Right kidney (tissue), 1 donor: ENCODE measurements around the gene UST.
"Not testable (repeated sequence)": the region's sequence is repeated elsewhere in the genome, so short reads cannot be mapped to it uniquely, and the experiment has no call there.

Experiments
- DNase-seq: peaks from one replicate; pipeline ENCODE4 v3.0.0-alpha.2; 2016

Gene UST

DNA sequence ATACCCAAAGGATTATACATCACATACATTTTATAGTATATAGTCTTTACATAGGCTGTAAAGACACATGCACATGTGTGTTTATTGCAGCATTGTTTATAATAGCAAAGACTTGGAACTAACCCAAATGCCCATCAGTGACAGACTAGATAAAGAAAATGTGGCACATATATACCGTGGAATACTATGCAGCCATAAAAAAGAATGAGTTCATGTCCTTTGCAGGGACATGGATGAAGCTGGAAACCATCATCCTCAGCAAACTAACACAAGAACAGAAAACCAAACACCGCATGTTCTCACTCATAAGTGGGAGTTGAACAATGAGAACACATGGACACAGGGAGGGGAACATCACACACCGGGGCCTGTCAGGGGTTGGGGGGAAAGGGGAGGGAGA, 231.5 kb downstream of the UST start:
- DNase-seq: not testable (repeated sequence)

DNA sequence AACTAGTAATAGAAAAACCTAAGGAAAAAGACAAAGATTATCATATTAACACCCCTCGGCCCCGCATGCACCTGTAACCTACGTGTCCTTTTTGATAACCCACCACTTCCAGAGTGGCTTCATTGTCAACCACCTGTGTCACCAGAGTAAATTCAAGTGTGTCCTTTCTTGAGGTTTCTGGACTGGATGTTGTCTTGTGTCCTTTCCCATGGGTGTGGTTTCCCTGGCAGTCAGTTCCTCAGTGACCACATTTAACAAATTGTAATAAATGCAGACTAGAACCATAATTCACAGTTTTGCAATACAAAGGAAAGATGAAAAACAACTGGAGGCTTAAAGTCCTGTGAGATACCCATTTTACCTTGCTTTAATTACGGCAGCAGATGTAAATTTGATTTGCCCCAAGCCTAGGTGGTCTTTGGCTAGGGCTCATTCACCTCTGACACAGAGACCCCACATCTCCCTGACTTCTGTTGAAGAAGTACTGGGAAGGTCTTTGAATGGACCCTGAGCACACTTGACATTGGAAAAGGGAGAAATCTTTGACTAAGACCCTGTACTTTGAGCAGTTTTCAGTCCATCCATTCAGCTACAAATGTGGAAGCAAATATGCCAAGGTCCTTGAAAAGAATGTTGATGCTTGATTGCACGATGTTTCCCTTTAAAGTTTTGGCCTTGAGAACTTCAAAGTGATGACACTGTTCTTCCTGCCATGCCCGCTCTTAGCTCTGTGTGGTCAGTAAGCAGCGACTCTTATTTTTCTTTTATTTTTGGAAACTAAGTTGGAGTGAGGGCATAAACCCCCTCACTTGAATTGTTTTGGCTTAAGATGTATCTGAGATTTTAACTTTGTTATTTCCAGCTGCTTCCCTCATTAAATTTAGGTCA, 232.4 kb downstream of the UST start:
- DNase-seq: no peak

DNA sequence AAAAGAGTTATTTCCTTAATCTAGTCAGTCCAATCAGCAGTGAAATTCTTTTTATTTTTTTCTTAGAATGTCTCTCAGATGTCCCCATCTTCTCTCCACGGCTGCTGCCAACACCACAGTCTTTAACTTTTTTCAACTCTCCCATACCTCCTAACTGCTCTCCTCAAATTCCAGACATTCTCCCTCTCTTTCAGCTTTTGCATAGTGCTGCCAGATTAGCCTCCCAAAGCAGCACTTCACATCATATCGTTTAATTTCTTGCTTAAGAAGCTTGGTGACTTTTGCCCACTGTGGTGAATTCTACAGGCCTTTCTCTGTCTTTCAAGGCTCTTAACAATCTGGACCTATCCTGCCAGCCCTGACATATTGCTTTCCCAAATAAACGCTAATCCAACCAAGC, 233.4 kb downstream of the UST start:
- DNase-seq: no peak

DNA sequence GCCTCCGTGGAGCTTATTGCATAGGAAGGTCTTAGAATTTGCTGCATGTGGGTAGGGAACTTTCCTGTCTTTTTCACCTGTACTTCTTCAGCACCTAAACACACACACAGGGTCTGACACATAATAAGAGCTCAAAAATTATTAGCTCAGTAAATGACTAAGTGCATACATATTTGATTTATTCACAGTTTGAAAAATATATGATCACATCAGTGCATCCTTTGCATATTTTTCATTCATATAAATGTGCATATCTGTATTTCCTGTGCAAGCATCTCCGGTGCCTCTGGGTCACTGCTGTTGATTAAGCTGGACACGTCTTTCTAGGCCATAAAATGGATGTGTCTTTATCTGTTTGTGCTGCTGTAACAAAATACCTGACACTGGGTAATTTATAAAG, 234.7 kb downstream of the UST start:
- no peak for DNase-seq

DNA sequence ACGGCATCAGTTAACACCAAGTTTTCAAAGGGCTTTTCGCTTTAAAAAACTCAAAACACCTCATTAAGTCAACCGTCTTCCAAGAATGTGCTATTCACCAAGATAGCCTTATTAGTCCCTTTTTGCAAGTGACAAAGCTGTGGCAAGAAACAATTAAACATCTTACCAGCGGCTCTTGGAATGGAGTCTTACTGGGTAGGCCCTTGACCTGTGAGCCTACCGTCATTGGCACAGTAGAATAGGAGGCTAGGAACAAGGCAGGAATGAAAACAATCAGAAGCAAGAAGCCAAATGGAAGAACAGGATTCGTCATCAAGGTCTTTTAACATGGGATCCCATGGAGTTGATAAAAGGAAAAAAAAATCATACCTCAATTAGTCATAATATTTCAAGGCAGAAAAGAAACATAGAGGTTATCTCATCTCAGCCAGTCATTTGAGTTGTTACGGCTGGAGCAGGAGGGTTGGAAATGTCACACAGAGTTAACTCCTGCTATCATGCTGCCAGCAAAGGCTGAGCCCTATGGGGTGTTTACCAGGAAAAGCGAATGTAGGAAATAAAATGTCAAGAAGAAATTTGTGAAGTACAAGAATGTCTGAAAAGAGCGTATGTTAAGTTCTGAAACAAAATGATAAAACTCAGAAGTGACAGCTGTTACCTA, 236.4 kb downstream of the UST start:
- no peak for DNase-seq

DNA sequence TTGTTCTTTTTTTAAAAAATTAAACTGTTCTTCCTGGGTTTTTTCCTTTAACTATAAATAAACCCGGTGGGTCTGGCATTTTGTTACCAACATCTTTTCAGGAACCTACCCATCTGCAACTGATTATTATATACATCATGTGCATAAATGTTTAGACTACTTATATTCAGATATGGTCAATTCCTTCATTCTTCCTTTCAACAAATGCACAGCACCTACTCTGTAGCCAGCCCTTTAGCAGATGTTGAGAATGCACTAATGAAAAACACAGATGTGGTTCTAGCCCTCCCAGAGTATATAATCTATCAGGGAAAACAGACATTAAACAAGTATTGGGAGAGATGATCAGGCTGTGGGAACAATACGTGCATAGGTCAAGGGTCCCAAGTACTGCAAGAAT, 237.1 kb downstream of the UST start:
- DNase-seq: no peak

DNA sequence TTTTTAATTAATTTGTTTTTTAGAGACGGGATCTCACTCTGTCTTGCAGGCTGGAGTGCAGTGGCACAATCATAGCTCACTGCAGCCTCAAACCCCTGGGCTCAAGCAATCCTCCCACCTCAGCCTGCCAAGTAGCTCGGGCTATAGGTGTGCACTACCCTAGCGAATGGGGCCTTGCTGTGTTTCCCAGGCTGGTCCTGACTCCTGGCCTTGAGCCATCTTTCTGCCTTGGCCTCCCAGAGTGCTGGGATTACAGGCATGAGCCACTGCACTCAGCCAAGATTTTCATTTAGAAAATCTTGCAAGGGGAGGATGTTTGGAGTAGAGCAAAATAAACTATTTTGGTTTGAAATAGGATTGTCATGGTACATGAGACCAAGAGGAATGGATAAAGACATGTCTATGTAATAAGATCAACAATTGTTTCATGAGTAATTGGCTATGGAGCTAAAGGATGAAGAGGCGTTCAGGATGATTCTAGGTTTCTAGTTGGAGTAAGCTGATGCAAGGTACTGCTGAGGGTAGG, 237.8 kb downstream of the UST start:
- no peak for DNase-seq

DNA sequence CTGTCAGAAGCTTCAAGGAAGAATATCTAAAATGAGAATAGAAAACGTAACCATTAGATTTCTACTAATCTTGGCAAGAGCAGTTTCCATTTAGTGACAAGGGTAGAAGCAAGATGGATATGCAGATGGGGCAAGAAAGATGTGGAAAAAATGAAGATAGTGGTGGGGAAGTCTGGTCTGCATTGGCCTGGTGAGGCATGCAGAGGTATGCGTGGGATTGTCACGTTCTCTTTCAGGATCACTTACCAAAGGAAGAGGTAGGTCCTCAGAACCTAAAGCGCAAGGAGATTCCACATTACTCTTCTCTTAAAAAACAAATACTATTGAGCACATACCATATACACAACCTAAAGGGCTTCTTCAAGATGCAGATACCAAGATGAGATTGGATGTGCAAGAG, 238.7 kb downstream of the UST start:
- DNase-seq: no peak

DNA sequence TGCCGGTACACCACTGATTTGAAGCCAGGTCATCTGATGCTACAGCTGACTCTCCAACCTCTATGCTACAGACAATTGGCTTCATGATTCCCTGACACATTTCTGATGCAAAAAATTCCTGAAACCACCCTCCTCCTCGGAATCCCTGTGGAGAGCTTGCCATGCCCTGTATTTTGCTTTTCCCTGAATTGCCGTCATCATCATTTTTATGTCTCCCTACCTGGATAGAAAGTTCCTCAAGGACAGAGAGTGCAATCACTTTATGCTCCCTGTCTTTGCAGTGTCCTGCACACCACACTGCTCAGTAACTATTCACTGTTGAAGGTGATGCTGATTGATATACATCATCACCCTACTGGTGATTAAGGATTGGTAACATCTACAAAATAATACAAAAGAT, 239.8 kb downstream of the UST start:
- no peak for DNase-seq

DNA sequence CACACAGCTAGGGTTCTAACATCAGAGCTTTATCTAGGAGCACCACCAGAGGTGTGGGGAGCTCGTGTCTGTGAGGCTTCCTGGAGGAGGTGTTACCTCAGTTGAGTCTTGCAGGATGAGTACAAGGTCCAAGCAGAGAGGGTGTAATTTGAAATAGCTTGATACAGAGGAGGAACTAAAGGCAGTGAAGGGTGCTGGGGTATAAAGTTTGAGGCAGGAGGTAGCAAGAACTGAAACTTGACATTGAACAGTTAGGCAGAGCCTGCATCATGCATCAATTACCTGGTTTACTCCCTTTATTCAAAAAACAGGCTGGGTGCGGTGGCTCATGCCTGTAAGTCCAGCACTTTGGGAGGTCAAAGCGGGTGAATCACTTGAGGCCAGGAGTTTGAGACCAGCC, 241.2 kb downstream of the UST start:
- no peak for DNase-seq

DNA sequence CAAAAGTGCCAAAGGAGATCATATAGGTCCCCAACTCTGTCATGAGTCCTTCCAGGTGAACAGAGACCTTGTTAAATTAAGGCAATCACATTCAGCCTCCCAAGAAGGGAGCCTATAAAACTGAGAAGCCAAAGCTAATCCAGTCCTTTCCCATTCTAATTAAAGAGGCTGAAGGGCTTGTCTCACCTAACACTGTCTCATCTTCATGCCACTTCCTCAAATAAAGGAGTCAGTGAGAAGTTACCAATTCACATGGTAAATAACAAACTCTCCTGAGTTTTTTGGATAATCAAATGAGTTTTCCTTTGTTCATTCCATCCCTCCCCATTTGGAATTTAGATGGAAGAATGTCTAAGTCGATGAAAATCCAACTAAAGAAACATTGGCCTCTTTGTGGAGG, 242.8 kb downstream of the UST start:
- DNase-seq: no peak

DNA sequence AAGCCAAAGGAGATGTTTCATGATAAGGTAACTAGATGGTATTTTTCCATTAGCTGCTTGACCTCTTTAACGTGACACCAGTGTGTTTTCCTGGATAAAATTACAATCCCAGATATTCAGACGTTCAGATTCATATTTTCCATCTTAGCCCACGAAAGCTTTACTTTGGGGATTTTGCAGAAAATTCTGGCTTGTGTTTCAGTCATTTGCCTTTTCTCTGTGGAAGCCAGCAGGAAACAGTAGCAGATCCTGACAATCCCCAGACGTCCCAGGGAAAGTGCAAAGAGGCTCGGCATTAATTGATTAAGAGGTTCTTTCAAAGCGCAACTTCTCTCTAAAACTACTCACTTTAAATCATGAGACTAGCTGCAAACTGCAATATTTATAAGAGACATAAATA, 243.6 kb downstream of the UST start:
- DNase-seq: no peak

DNA sequence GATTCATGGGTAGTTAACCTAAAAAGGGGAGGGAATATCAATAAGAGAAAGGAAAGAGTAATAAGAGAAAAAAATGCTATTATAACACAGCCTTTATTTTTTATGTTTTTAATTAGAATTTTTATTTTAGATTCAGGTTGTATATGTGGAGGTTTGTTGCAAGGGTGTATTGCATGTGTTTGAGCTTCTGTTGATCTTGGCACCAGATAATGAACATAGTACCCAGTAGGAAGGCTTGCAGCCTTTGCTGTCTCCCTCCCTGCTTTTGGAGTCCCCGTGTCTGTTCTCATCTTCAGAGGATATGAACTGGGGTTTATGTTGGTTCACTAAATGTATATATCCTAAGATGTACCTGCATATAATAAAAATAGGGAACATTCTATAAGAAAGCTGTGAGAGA, 250.0 kb downstream of the UST start:
- no peak for DNase-seq

DNA sequence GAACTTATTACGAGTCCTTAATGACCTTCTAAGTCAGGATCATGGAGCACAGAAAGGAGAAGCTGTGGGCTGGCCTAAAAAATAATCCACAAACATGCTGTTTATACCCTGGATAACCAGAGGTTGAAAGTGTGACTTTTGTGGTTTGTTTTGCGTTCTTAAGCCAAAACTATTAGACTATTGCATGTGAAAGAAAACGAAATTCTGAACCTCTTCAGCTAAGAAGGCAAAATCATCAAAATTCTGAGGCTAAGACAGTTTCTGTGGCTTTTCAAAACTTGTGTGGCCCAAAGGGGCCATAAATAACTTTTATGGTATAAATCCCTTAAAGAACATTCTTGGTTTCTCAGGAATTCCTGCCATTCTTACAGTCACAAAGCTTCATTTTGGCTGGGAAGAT, 251.0 kb downstream of the UST start:
- no peak for DNase-seq

DNA sequence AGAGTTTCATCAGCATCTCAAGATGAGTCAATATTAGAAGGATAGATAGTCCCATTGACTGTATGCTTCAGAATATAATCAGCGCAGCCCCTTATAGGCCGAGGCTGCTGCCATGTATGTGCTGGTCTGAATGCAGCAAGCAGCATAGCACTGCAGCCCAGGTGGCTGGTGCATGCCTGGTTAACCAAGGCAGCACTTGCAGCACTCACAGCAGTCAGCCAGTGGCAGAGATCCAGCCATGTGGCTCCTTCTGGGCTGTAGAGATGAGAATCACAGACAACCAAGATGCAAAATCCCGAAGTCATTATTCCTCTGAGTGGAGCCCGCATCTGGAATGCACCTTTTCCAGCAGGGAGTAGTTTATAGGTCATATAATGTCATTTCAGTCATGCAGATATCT, 251.9 kb downstream of the UST start:
- no peak for DNase-seq

DNA sequence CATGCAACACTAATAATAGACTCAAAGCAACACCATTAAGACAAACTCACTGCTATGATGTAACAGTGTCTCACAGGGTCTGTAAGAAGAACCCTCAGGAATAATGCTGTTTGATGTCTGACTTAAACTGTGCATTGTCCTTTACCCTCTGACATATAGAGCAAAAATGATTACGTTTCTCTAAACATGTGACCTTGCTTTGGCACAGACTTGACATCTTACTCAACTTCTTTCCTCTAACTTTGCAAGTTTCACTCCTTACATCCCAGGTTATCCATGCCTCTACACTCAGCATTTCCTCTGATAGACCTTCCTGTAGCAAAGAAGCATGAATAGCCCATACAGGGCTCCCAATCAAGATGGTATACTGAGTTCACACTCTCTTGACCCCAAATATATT, 252.7 kb downstream of the UST start:
- DNase-seq: no peak

DNA sequence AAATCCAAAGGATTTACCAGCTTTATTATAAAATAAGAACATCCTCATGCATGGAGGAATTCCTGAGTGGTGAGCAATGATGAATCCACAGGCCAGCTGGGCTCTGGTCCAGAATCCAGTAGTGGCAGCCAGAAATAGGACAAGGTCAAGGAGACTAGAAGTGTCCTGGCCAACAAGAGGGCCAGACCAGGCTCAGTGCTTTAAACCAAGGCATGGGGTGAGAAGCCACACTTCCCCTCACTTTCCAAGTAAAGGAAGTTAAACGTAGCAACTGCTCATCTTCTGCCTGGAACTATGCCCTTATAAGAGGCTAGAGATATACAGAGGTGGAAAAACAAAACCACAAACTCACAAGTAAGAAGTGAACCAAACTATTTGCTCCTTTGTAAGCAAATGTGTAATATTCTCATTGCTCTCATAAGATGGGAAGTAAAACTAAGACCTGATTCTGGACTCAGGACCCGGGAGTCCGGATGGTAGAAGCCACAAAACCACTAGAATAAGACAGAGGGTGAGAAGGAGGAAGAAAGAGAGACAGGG, 253.2 kb downstream of the UST start:
- no peak for DNase-seq

DNA sequence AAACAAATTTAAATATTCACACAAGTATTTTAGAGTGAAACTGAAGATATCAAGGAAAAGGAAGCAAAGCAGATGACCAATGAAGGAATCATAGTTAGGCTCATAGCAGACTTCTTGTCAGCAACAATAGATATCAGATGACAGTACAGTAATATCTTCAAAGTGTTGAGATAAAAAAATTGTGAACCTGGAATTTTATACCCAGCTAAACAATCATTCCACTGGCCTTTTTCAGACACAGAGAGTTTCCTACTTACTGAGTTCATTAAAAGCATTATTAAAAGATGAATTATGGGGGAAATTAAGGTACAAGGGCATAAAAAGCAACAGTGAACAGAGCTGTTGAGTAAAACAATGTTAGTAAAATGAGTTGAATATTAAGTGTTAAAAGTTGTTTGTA, 254.6 kb downstream of the UST start:
- DNase-seq: no peak

DNA sequence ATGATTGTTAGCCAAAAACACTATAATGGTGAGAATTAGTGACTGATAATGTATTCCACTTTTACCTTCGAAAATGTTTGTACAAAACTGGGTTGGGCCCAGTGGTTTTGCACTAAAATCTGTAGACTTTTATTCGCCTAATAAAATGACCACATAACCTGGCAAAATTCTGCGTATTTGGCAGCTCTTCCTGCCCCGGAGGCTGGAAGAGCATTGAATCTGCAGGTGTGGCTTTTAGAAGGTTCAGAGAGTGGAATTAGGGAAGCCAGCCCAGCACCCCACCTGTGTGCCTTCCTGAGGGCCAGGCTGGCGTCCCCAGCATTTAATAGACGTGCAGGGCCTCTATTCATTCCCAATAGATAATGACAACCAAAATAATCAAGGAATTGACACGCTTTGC, 256.7 kb downstream of the UST start:
- no peak for DNase-seq

DNA sequence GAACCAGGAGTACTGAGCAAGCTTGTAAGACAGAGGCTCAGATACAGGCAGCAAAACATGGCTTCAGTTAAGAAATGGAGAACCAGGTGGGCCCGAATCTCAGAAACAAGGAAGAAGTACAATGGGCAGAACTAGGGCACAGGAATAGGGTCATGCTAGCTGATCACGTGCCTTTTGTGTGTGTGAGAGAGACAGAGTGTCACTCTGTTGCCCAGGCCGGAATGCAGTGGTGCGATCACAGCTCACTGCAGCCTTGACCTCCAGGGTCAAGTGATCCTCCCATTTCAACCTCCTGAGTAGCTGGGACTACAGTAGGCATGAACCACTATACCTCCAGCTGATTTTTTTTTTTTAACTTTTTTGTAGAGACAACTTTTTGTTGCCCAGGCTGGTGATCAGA, 257.8 kb downstream of the UST start:
- DNase-seq: no peak

DNA sequence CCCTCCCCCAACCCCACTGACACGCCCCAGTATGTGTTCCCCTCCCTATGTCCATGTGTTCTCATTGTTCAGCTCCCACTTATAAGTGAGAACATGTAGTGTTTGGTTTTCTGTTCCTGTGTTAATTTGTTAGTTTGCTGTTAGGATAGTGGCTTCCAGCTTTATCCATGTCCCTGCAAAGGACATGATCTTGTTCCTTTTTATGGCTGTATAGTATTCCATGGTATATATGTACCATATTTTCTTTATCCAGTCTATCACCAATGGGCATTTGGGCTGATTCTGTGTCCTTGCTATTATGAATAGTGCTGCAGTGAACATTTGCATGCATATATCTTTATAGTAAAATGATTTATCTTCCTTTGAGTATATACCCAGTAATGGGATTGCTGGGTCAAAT, 259.4 kb downstream of the UST start:
- DNase-seq: not testable (repeated sequence)

DNA sequence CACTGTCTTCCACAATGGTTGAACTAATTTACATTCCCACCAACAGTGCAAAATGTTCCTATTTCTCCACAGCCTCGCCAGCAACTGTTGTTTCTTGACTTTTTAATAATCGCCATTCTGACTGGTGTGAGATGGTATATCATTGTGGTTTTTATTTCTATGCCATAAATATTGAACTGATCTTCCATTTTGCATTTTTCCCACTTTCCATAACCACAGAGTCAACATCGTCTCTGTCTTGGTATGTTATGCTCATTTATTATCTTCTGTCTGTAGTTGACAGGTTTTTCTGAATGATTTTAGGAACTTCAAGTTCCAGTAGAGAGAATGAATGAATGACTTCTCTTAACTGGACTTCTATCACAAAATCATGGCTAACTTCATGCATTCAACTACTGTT, 259.8 kb downstream of the UST start:
- no peak for DNase-seq

DNA sequence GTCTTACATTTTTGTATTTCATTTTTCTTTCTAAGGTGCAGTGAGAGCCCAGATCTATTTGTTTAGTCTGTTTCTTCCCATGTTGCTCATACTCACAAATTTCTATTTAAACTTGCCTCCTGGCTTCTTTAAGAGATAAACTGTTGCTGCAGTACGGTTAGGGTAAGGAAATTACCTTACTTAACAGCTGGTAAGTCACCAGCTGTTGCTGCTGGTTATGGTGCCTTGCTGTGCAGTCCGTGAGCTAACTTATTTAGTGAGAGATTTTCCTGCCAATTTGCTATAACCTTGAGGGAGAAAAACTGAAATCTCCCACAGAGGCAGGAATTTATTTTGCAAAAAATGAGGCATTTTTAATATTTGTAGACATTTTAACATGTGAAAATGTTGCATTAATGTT, 261.0 kb downstream of the UST start:
- DNase-seq: no peak

DNA sequence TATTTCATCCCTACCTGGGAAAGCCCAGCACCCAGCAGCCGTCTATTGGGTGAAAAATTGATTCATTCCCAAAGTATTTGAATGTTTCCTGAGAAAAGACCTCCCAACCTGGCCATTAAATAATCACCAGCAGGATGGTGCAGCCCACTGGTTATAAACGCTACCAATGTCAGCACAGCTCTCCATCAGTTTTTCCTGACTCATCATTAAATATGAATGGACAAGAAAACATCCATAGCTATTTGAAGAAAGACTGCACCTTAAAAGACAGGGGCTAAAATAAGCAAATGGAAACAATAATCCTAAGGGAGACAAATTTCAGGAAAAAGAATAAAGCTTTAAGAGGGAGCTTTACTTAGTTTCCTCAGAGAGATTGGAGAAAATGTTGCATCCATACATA, 261.9 kb downstream of the UST start:
- no peak for DNase-seq
